ENCODE results near the gene DCLRE1B. TPM values are rescaled to one million over a fixed set of nuclear protein-coding genes. Genes with fewer than 3 reads are reported as not detected.
A peak's percentile ranks its signal among the peaks of the same experiment; 100 is the strongest.

DCLRE1B gene
- total and polyA plus RNA-seq, 9 of the 15 experiments (the other 6 are each of a cell fraction or from before 2014, with no cell fraction given) = 10.6 to 28.8 (median 17.2) TPM

DNA sequence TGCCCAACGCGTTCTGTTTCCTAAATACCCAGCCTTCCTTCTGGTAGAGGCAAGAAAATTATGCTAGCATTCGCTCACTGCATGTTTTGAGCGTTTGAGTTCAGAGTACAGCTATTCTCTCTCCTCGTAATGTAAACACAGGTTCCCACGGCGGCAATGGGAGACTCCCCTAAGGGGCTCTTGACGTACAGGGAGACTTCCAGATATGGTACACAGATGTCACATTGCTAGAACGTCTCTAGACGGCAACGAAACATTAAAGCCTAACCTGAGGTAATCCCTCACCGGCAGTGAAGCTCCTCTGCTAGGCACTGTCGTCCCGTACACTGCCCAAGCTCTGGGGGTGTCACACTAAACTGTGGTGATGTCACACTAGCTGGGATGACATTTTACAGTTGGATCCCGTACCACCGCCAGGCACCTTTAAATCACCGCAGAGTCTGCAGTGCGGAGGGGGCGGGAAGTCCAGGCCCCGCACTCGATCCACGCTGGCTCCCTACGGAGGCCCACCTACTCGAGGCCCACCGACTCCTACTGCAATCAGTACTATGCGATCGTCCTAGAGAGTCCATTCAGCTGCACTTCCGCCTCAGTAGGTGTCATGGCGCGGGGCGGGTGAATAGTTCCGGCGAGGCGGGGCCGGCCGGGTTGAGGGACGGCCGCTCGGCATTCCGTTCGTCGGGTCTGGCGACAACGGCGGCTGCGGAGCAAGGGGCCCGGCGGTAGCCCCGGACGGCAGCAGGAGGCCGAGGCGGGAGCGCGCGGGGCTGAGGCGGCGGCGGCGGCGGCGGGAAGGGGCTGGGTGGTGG is 24.0 kb downstream of the DCLRE1B start, which contains the start of gene HIPK1 (continued):
- TF ChIP-seq LCOR (CRISPR knock-in tag; IDR thresholded peaks at IDR 0.05) = peak; percentile 85
- TF ChIP-seq ETS1 (conservative IDR thresholded peaks at IDR 0.05; ENCODE audit: control insufficient read depth, low read depth, low read length) = peak; percentile 96
- 0 out of 2 replicates have a peak, but pooled peaks have one; percentile 7 for TF ChIP-seq SMC3 (conservative IDR thresholded peaks at IDR 0.05; ENCODE audit: insufficient read depth, low read depth, low read length)
- TF ChIP-seq ZNF41 (CRISPR knock-in tag; conservative IDR thresholded peaks at IDR 0.05) = no peak
- no peak for TF ChIP-seq ZNF695 (CRISPR knock-in tag; IDR thresholded peaks at IDR 0.05)
- TF ChIP-seq ELK3 (CRISPR knock-in tag; IDR thresholded peaks at IDR 0.05) = no peak
- 0 out of 2 replicates have a peak, but pooled peaks have one; percentile 61 for TF ChIP-seq NR2C2 (CRISPR knock-in tag; IDR thresholded peaks at IDR 0.05)
- peak; percentile 95 for TF ChIP-seq NR2C2 (tag; IDR thresholded peaks at IDR 0.05)
- no peak for TF ChIP-seq ZNF444 (CRISPR knock-in tag; IDR thresholded peaks at IDR 0.05)
- TF ChIP-seq, protein P1, sequence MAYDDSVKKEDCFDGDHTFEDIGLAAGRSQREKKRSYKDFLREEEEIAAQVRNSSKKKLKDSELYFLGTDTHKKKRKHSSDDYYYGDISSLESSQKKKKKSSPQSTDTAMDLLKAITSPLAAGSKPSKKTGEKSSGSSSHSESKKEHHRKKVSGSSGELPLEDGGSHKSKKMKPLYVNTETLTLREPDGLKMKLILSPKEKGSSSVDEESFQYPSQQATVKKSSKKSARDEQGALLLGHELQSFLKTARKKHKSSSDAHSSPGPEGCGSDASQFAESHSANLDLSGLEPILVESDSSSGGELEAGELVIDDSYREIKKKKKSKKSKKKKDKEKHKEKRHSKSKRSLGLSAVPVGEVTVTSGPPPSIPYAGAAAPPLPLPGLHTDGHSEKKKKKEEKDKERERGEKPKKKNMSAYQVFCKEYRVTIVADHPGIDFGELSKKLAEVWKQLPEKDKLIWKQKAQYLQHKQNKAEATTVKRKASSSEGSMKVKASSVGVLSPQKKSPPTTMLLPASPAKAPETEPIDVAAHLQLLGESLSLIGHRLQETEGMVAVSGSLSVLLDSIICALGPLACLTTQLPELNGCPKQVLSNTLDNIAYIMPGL (CRISPR knock-in tag; IDR thresholded peaks at IDR 0.05) = peak; percentile 38; the same call in 1 of the 2 replicates
- TF ChIP-seq, protein P2, sequence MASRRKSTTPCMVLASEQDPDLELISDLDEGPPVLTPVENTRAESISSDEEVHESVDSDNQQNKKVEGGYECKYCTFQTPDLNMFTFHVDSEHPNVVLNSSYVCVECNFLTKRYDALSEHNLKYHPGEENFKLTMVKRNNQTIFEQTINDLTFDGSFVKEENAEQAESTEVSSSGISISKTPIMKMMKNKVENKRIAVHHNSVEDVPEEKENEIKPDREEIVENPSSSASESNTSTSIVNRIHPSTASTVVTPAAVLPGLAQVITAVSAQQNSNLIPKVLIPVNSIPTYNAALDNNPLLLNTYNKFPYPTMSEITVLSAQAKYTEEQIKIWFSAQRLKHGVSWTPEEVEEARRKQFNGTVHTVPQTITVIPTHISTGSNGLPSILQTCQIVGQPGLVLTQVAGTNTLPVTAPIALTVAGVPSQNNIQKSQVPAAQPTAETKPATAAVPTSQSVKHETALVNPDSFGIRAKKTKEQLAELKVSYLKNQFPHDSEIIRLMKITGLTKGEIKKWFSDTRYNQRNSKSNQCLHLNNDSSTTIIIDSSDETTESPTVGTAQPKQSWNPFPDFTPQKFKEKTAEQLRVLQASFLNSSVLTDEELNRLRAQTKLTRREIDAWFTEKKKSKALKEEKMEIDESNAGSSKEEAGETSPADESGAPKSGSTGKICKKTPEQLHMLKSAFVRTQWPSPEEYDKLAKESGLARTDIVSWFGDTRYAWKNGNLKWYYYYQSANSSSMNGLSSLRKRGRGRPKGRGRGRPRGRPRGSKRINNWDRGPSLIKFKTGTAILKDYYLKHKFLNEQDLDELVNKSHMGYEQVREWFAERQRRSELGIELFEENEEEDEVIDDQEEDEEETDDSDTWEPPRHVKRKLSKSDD (conservative IDR thresholded peaks at IDR 0.05; ENCODE audit: low read length) = peak; percentile 84
- TF ChIP-seq HLTF (IDR thresholded peaks at IDR 0.05) = no peak; the same call in 1 of the 2 replicates
- TF ChIP-seq IRF2 (CRISPR knock-in tag; IDR thresholded peaks at IDR 0.05) = no peak
- no peak for TF ChIP-seq SAFB (IDR thresholded peaks at IDR 0.05; ENCODE audit: borderline replicate concordance, low read depth, low read length)
- TF ChIP-seq MCM7 (IDR thresholded peaks at IDR 0.05) = no peak
- TF ChIP-seq MAFF (IDR thresholded peaks at IDR 0.05; ENCODE audit: low read length) = no peak
- TF ChIP-seq FOXK1 (CRISPR knock-in tag; IDR thresholded peaks at IDR 0.05; ENCODE audit: borderline replicate concordance) = no peak; the same call in 1 of the 2 replicates
- no peak for TF ChIP-seq UBTF (IDR thresholded peaks at IDR 0.05; ENCODE audit: borderline replicate concordance in 1 of 2, low read depth in 2 of 2, low read length in 2 of 2)
- peak; percentile 25; the same call in 1 of the 2 replicates for TF ChIP-seq ZNF384 (IDR thresholded peaks at IDR 0.05; ENCODE audit: low read depth, low read length)

Data from K562 (cell line).